ENCODE results near the gene LRRC26.

LRRC26 gene

GRCh38 chr9:137166380-137167229 is 3.2 kb downstream of the LRRC26 start:
- no peak for DNase-seq

GRCh38 chr9:137165250-137165836 is 4.5 kb downstream of the LRRC26 start:
- no peak for DNase-seq

GRCh38 chr9:137164370-137165249 is 5.2 kb downstream of the LRRC26 start:
- DNase-seq: no peak

- DNase-seq: no peak
Measured at GRCh38 chr9:137163805-137164204, 6.0 kb downstream of the LRRC26 start.

GRCh38 chr9:137163365-137163715 is 6.5 kb downstream of the LRRC26 start:
- no peak for DNase-seq

- DNase-seq: no peak
Measured at GRCh38 chr9:137162505-137163364, 7.1 kb downstream of the LRRC26 start.

- DNase-seq: peak in 1 of 2 experiments; percentile 55
Measured at GRCh38 chr9:137161558-137162486, 8.0 kb downstream of the LRRC26 start.

- no peak for DNase-seq
Measured at GRCh38 chr9:137160716-137161557, 8.9 kb downstream of the LRRC26 start.

- no peak for DNase-seq
Measured at GRCh38 chr9:137160054-137160425, 9.8 kb downstream of the LRRC26 start.

GRCh38 chr9:137159105-137160053 is 10.5 kb downstream of the LRRC26 start:
- DNase-seq: no peak

- no peak for DNase-seq
Measured at GRCh38 chr9:137158625-137159024, 11.2 kb downstream of the LRRC26 start.

GRCh38 chr9:137157618-137158415 is 12.0 kb downstream of the LRRC26 start:
- DNase-seq: no peak

GRCh38 chr9:137156567-137157375 is 13.1 kb downstream of the LRRC26 start:
- peak in 1 of 2 experiments; percentile 14 for DNase-seq

GRCh38 chr9:137152844-137153405 is 16.9 kb downstream of the LRRC26 start:
- DNase-seq: no peak

- DNase-seq: peak; percentile 34 to 60
Measured at GRCh38 chr9:137150617-137151457, 19.0 kb downstream of the LRRC26 start.
